Measurements from ENCODE around the gene CYB5D1.

DNA sequence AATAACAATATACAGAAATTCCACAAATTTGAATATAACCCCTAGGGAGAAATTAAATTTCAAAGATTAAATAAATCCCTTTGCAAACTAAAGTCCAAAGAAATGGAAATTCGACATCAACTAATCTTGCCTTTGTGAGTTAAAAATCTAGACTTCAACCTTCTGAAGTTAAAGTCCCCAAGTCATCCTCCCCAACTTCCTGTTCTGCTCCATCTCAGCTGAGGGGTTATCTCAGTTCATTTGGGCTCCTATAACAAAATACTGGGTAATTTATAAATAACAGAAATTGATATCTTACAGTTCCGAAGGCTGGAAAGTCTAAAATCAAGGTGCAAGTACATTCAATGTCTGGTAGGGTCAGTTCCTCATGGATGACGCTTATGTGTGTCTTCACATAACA, 46.6 kb upstream of the CYB5D1 start:
- TF ChIP-seq, protein P1, sequence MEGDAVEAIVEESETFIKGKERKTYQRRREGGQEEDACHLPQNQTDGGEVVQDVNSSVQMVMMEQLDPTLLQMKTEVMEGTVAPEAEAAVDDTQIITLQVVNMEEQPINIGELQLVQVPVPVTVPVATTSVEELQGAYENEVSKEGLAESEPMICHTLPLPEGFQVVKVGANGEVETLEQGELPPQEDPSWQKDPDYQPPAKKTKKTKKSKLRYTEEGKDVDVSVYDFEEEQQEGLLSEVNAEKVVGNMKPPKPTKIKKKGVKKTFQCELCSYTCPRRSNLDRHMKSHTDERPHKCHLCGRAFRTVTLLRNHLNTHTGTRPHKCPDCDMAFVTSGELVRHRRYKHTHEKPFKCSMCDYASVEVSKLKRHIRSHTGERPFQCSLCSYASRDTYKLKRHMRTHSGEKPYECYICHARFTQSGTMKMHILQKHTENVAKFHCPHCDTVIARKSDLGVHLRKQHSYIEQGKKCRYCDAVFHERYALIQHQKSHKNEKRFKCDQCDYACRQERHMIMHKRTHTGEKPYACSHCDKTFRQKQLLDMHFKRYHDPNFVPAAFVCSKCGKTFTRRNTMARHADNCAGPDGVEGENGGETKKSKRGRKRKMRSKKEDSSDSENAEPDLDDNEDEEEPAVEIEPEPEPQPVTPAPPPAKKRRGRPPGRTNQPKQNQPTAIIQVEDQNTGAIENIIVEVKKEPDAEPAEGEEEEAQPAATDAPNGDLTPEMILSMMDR (IDR thresholded peaks at IDR 0.05): no peak
- no peak for TF ChIP-seq POLR2A (IDR thresholded peaks at IDR 0.05)
